ENCODE results near the gene ABR. TPM values are rescaled to one million over a fixed set of nuclear protein-coding genes. Genes with fewer than 3 reads are reported as not detected.

Gene ABR
- total RNA-seq, 1 experiment from 2014 or later = 35.4 TPM

DNA sequence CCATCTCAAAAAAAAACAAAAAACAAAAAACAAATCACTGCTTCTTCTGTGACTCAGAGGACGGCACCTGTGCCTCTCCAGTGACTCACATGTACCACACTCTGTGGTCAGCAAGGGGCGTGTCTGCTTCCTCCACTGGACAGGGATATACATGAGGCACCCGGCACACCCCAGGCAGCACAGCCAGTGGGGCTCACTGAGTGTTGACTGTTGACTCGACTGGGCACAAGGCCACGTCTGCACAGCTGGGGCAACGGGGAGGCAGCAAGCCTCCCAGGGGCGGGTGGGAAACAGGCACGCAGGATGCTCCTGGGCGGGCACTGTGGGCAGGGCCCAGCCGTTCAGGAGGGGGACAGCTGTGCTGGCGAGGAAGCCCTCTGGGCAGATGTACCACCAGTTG, 118.8 kb downstream of the ABR start:
- Histone ChIP-seq H3K9me2 (replicated peaks; ENCODE audit: low read length) (no peaks in the 10 kb centered on the region), H3K4me3 (ENCODE audit: low read length) (no peak overlapping the region), H3K36me3 (ENCODE audit: low read depth, low read length) (no peaks in the 10 kb centered on the region), H3K9me3 (ENCODE audit: low read length) (no peaks in the 10 kb centered on the region), H3K79me2 (ENCODE audit: low read length) (no peaks in the 10 kb centered on the region), H3K27me3 (ENCODE audit: low read length) (no peaks in the 10 kb centered on the region), H3F3A (ENCODE audit: low read length, unreplicated experiment) (no peaks in the 10 kb centered on the region), H4K20me1 (ENCODE audit: low read length) (no peaks in the 10 kb centered on the region), H3K27ac (ENCODE audit: low read length) (peak overlapping the region; percentile 25; the same call in 1 of the 2 replicates), H3K4me2 (ENCODE audit: low read length) (peak overlapping the region; percentile 22), H2AFZ (ENCODE audit: low read length) (no peak overlapping the region), H3K9ac (ENCODE audit: low read length) (no peak overlapping the region), H3K4me1 (ENCODE audit: insufficient read depth, low read length) (peaks cover 12% of the 10 kb centered on the region)
- ChIA-PET POLR2A (ENCODE audit: unreplicated experiment) (interaction anchor here (0.7 kb wide), 1 partner anchor 54 kb away, joined by 3 read pairs; no protein-coding TSS in a partner anchor), CTCF (no interaction called here)
- intact Hi-C loops (cut with micrococcal nuclease) = loop anchor here (2.0 kb wide), 2 partner anchors 20 to 54 kb away; no protein-coding TSS in a partner anchor
- ATAC-seq (peak; percentile 99), DNase-seq (peak; percentile 95)
- BruUV-seq (replicated peaks) = no TSS peak
- TF ChIP-seq EZH2 (IDR thresholded peaks at IDR 0.05; ENCODE audit: low read length, unreplicated experiment) = no peak
- TF ChIP-seq EZH2phosphoT487 (IDR thresholded peaks at IDR 0.05; ENCODE audit: borderline replicate concordance, low read length) = peak; percentile 80
- TF ChIP-seq, protein P1, sequence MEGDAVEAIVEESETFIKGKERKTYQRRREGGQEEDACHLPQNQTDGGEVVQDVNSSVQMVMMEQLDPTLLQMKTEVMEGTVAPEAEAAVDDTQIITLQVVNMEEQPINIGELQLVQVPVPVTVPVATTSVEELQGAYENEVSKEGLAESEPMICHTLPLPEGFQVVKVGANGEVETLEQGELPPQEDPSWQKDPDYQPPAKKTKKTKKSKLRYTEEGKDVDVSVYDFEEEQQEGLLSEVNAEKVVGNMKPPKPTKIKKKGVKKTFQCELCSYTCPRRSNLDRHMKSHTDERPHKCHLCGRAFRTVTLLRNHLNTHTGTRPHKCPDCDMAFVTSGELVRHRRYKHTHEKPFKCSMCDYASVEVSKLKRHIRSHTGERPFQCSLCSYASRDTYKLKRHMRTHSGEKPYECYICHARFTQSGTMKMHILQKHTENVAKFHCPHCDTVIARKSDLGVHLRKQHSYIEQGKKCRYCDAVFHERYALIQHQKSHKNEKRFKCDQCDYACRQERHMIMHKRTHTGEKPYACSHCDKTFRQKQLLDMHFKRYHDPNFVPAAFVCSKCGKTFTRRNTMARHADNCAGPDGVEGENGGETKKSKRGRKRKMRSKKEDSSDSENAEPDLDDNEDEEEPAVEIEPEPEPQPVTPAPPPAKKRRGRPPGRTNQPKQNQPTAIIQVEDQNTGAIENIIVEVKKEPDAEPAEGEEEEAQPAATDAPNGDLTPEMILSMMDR (conservative IDR thresholded peaks at IDR 0.05; ENCODE audit: low read depth, low read length) = no peak

DNA sequence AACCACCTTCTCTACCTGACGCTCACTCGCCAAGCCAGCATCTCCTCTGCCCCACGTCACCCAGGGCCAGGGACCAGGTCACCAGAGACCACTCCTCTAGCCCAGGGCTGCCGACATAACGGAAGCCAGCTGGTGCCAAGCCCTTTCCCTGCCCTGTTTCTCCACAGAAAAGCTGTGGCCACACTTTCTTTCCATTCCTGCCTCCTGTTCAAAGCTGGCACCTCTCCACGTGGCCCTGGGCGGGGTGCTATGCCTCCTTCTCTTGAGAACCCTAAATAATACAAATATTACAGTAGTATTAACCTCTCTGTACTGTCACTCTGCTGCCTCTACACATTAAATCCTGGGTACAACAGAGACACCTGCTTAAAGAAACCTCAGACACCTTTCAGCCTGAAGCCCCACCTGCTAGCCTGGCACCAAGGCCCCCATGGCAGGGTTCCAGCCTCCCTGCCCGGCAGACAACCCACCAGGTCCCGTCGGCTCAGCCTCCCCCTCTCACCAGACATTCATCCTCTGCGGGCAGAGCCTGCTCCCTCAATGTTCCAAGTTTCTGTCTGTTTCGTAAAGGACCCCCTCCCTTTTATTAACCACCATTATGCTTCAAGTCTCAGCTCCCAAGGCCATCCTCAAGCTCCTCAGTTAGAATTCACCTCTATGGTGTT, 120.5 kb downstream of the ABR start:
- BruUV-seq (replicated peaks) = no TSS peak
- Histone ChIP-seq H3K4me1 (ENCODE audit: insufficient read depth, low read length) (peaks cover 12% of the 10 kb centered on the region), H3F3A (ENCODE audit: low read length, unreplicated experiment) (no peaks in the 10 kb centered on the region), H2AFZ (ENCODE audit: low read length) (no peak overlapping the region), H3K27ac (ENCODE audit: low read length) (no peak overlapping the region), H3K9me3 (ENCODE audit: low read length) (no peaks in the 10 kb centered on the region), H3K4me2 (ENCODE audit: low read length) (no peak overlapping the region), H3K9ac (ENCODE audit: low read length) (no peak overlapping the region), H3K36me3 (ENCODE audit: low read depth, low read length) (no peaks in the 10 kb centered on the region), H4K20me1 (ENCODE audit: low read length) (no peaks in the 10 kb centered on the region), H3K79me2 (ENCODE audit: low read length) (no peaks in the 10 kb centered on the region), H3K27me3 (ENCODE audit: low read length) (no peaks in the 10 kb centered on the region), H3K9me2 (replicated peaks; ENCODE audit: low read length) (no peaks in the 10 kb centered on the region), H3K4me3 (ENCODE audit: low read length) (no peak overlapping the region)
- ATAC-seq = no peak
- intact Hi-C loops (cut with micrococcal nuclease) = no loop called here
- POLR2A ChIA-PET (ENCODE audit: unreplicated experiment) = no interaction called here
- TF ChIP-seq, protein P1 (conservative IDR thresholded peaks at IDR 0.05; ENCODE audit: low read depth, low read length) = no peak
- TF ChIP-seq EZH2 (IDR thresholded peaks at IDR 0.05; ENCODE audit: low read length, unreplicated experiment) = no peak
- TF ChIP-seq EZH2phosphoT487 (IDR thresholded peaks at IDR 0.05; ENCODE audit: borderline replicate concordance, low read length) = no peak
- CTCF ChIA-PET = interaction anchor here (1.5 kb wide), 1 partner anchor 63 kb away, joined by 20 read pairs; no protein-coding TSS in a partner anchor
- DNase-seq = no peak
